Gastroesophageal sphincter (tissue), 4 donors: ENCODE data around the gene SKOR2. TPM values are rescaled to one million over a fixed set of nuclear protein-coding genes. Genes with fewer than 3 reads are reported as not detected.

ENCODE experiments used
- ATAC-seq: fragments of 150-250 bp; one replicate; pipeline ENCODE4 v1.9.1; 2016; ENCODE audit warnings: mild to moderate bottlenecking, moderate library complexity
- H3K27ac ChIP-seq, 4 donors: fragments of 200-600 bp; sonication (generic) in 3 of 4; 1 replicate in 3 of 4; 2 replicates in 1 of 4; pipeline ENCODE4 v1.5.1; 2016 to 2019
- H3K27me3 ChIP-seq: fragments of 200-600 bp; sonication (generic); one replicate; pipeline ENCODE4 v1.5.1; 2019
- H3K36me3 ChIP-seq, 2 donors: fragments of 200-600 bp; sonication (generic); one replicate each; pipeline ENCODE4 v1.5.1; 2019; ENCODE audit warnings: control low read depth in 1 of 2
- H3K4me1 ChIP-seq, 3 donors: fragments of 200-600 bp; sonication (generic); 1 replicate in 2 of 3; 2 replicates in 1 of 3; pipeline ENCODE4 v1.5.1; 2016 to 2019; ENCODE audit warnings: control low read depth in 2 of 3
- H3K4me3 ChIP-seq, 2 donors: fragments of 200-600 bp; sonication (generic); one replicate each; pipeline ENCODE4 v1.5.1; 2019; ENCODE audit warnings: mild to moderate bottlenecking in 1 of 2, moderate library complexity in 1 of 2
- H3K9me3 ChIP-seq, 3 donors: fragments of 200-600 bp; sonication (generic); one replicate each; pipeline ENCODE4 v1.5.1; 2017 to 2019; ENCODE audit warnings: control low read depth in 2 of 3
- EP300 ChIP-seq: sonication (generic); formaldehyde crosslinking; IDR thresholded peaks from one replicate; pipeline ENCODE4 v1.6.1; 2017; ENCODE audit warnings: antibody characterized with exemption, mild to moderate bottlenecking
- POLR2A ChIP-seq, 2 donors: fragments of 450-650 bp; IDR thresholded peaks; one replicate each; pipeline ENCODE4 v1.6.1; 2017; ENCODE audit warnings: antibody characterized with exemption in 2 of 2, mild to moderate bottlenecking in 2 of 2, moderate library complexity in 1 of 2
- POLR2AphosphoS5 ChIP-seq: sonication (generic); formaldehyde crosslinking; IDR thresholded peaks from one replicate; pipeline ENCODE4 v1.6.1; 2017; ENCODE audit warnings: antibody characterized with exemption
- WGBS, 2 donors: methylation state at CpG; one replicate each; pipeline ENCODE4 v1.1.5; 2018; ENCODE audit warnings: low coverage in 1 of 2; 5-methylcytosine and 5-hydroxymethylcytosine counted together
- total RNA-seq, 4 donors: library from RNA; depleted of rRNA; stranded (reverse); fragments of >200 nt; gene quantifications; one replicate each; pipeline ENCODE4 v1.1.0, GENCODE V29; 2016
- TF ChIP-seq, protein P1 (sequence below), 4 experiments: fragments of 200-600 bp in 2 of 4; fragments of 450-650 bp in 2 of 4; sonication (generic) in 1 of 4; IDR thresholded peaks; one replicate each; pipeline ENCODE4 v1.5.1; 2017 to 2019; ENCODE audit warnings: antibody characterized with exemption in 4 of 4, mild to moderate bottlenecking in 2 of 4, moderate library complexity in 2 of 4

Gene SKOR2
- total RNA-seq, 4 donors from 2014 or later, result not detected

DNA sequence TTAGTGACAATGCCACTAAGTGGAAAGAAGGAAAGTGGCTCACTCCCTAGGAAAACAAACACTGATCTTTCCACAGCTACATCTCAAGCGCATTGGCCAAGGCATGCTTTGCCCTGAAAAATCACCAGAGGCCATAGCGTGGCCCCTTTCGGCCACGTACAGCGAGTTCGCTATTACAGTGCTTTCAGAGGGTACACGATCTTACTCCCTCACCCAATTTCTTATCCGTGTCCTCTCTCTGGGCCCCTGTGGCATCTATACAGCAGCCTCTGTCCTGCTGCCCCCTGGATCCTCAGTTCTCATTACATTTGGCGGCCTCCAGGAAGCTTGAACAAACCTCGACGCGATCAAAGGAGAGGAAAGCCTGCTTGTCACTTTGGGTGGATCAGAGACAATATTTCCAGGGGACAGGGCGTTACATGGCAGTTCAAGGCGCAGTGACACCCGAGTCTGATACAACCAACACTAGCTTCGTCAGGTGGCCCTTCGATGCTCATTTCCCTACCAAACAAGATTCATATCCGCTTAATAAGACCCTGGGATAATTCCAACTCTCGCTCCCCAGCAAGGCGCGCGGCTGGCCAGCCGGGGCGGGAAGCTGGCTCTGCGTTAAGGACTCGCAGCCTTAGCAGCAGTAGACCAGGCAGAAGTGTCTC lies 941 bp downstream of the SKOR2 start:
- no peak for ATAC-seq
- Histone ChIP-seq H3K27me3 (peaks cover 100% of the 10 kb centered on the region), H3K27ac (no peak overlapping the region), H3K4me3 (no peak overlapping the region), H3K36me3 (no peaks in the 10 kb centered on the region), H3K4me1 (peaks cover 0 to 24% (median 0%) of the 10 kb centered on the region in 3 donors), H3K9me3 (no peaks in the 10 kb centered on the region)
- 6% methylated on average over 10 of the region's 26 CpGs; no CpG with 5 or more reads in 1 of the 2 donors for WGBS, 2 donors
- TF ChIP-seq POLR2AphosphoS5 (no peak), POLR2A (IDR thresholded peaks at IDR 0.05) (no peak), EP300 (no peak)
- TF ChIP-seq, protein P1, sequence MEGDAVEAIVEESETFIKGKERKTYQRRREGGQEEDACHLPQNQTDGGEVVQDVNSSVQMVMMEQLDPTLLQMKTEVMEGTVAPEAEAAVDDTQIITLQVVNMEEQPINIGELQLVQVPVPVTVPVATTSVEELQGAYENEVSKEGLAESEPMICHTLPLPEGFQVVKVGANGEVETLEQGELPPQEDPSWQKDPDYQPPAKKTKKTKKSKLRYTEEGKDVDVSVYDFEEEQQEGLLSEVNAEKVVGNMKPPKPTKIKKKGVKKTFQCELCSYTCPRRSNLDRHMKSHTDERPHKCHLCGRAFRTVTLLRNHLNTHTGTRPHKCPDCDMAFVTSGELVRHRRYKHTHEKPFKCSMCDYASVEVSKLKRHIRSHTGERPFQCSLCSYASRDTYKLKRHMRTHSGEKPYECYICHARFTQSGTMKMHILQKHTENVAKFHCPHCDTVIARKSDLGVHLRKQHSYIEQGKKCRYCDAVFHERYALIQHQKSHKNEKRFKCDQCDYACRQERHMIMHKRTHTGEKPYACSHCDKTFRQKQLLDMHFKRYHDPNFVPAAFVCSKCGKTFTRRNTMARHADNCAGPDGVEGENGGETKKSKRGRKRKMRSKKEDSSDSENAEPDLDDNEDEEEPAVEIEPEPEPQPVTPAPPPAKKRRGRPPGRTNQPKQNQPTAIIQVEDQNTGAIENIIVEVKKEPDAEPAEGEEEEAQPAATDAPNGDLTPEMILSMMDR (IDR thresholded peaks at IDR 0.05), result no peak

GRCh38 chr18:47249314-47249981 lies 2.0 kb downstream of the SKOR2 start:
- Histone ChIP-seq H3K27me3 (peaks cover 100% of the 10 kb centered on the region), H3K36me3 (no peaks in the 10 kb centered on the region), H3K9me3 (no peaks in the 10 kb centered on the region), H3K4me3 (no peak overlapping the region), H3K4me1 (peaks cover 0 to 24% (median 0%) of the 10 kb centered on the region in 3 donors), H3K27ac (no peak overlapping the region)
- TF ChIP-seq POLR2A (IDR thresholded peaks at IDR 0.05) (no peak), POLR2AphosphoS5 (no peak), EP300 (no peak)
- TF ChIP-seq, protein P1 (IDR thresholded peaks at IDR 0.05), result no peak
- no peak for ATAC-seq
- WGBS, 2 donors, result 7 to 9% methylated on average over 7 of the region's 7 CpGs

DNA sequence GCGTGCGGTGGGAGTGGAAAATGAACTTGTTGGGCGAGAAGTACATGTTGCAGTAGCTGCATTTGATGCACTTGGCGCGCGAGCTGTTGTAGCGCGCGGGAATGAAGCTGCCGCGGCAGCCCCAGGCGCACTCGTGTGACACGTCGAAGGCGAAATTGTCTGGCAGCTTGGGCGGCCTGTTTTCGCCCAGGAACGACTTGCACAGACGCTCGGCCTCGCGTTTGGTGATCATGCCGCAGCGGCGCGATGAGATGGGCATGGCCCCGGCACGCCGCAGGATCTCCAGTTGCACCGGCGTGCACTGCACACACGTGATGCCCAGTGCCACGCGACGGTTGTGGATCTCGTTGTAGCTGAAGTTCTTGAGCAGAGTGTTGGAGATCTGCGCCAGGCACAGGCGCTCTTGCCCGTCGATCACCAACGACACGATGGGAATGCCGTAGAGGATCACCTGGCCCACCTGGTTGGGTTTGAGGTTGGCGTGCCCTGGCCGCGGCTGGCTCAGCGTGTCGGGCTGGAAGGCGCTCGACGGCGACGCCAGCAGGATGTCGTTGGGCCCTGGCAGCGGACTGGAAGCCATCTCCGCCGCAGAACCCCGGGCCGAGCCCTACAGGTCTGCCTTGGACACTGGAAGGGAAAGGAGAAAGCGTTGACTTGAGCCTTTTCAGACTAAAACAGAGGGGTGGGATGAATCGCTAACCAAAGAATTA lies 2.7 kb downstream of the SKOR2 start:
- WGBS, 2 donors, result 0 to 2% methylated on average over 4 to 6 of the region's 62 CpGs
- Histone ChIP-seq H3K36me3 (no peaks in the 10 kb centered on the region), H3K27ac (no peak overlapping the region), H3K9me3 (no peaks in the 10 kb centered on the region), H3K4me3 (no peak overlapping the region), H3K27me3 (peaks cover 99% of the 10 kb centered on the region), H3K4me1 (peaks cover 0 to 24% (median 0%) of the 10 kb centered on the region in 3 donors)
- no peak for ATAC-seq
- no peak for TF ChIP-seq POLR2AphosphoS5
- no peak for TF ChIP-seq POLR2A (IDR thresholded peaks at IDR 0.05)
- TF ChIP-seq EP300, result no peak
- TF ChIP-seq, protein P1 (IDR thresholded peaks at IDR 0.05), result no peak

DNA sequence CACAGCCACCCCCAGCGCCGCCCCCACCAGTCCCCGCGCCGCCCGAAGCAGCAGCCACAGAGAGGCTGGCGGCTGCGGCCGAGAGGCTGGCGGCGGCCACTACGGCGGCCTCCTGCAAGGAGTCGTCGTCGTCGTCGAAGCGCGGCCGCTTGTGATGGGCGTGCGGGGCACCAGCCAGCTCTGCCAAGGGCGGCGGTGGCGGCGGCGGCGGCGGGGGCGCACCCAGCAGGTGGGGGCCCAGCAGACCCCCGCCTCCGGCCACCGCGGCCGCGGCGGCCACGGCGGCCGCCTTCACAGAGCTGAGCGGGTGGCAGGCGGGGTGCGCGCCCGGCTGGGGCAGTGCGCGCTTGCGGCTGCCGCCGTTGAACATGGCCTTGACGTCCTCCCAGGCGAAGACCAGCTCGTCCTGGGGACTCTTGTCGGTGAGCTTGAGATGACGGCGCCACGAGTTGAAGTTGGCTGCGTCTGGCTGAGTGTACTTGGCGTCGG lies 3.3 kb downstream of the SKOR2 start:
- H3K9me3 ChIP-seq, result no peaks in the 10 kb centered on the region
- no peak for ATAC-seq
- H3K27ac ChIP-seq, result no peak overlapping the region
- no CpG with 5 or more reads among the region's 61 CpGs for WGBS, 2 donors
- no peak for TF ChIP-seq POLR2A (IDR thresholded peaks at IDR 0.05)
- no peaks in the 10 kb centered on the region for H3K36me3 ChIP-seq
- peaks cover 0 to 24% (median 0%) of the 10 kb centered on the region in 3 donors for H3K4me1 ChIP-seq
- H3K27me3 ChIP-seq, result peaks cover 97% of the 10 kb centered on the region
- no peak overlapping the region for H3K4me3 ChIP-seq

- H3K4me1 ChIP-seq, result peaks cover 0 to 24% (median 0%) of the 10 kb centered on the region in 3 donors
- peaks cover 97% of the 10 kb centered on the region for H3K27me3 ChIP-seq
- TF ChIP-seq POLR2A (IDR thresholded peaks at IDR 0.05) (no peak), EP300 (no peak), POLR2AphosphoS5 (no peak)
- TF ChIP-seq, protein P1 (IDR thresholded peaks at IDR 0.05), result peak in 2 of 4 experiments; percentile 15 to 24
- WGBS, 2 donors, result no CpG with 5 or more reads among the region's 90 CpGs
- H3K27ac ChIP-seq, result no peak overlapping the region
- peak overlapping the region in 1 of 2 donors; percentile 6 for H3K4me3 ChIP-seq
- no peak for ATAC-seq
- no peaks in the 10 kb centered on the region for H3K9me3 ChIP-seq
- no peaks in the 10 kb centered on the region for H3K36me3 ChIP-seq
Measured at GRCh38 chr18:47247416-47248114, 3.9 kb downstream of the SKOR2 start.
